SU-DHL-6 (cell line): ENCODE results near the gene CCDC82.

Source experiments
- EZH2phosphoT487 ChIP-seq: fragments of 200-600 bp; sonication (generic), shearing (Covaris generic); conservative IDR thresholded peaks from 2 replicates; pipeline ENCODE4 v1.6.1; 2018; ENCODE audit warnings: mild to moderate bottlenecking, antibody characterized with exemption, low read length, moderate library complexity, mixed read lengths
- TF ChIP-seq, protein P1 (sequence below): fragments of 200-600 bp; sonication (generic); IDR thresholded peaks from one replicate; pipeline ENCODE4 v1.5.1; 2017; ENCODE audit warnings: antibody characterized with exemption, mild to moderate bottlenecking, low read length, moderate library complexity; ENCODE audit not compliant: insufficient read depth, poor library complexity, severe bottlenecking

- TF ChIP-seq, protein P1, sequence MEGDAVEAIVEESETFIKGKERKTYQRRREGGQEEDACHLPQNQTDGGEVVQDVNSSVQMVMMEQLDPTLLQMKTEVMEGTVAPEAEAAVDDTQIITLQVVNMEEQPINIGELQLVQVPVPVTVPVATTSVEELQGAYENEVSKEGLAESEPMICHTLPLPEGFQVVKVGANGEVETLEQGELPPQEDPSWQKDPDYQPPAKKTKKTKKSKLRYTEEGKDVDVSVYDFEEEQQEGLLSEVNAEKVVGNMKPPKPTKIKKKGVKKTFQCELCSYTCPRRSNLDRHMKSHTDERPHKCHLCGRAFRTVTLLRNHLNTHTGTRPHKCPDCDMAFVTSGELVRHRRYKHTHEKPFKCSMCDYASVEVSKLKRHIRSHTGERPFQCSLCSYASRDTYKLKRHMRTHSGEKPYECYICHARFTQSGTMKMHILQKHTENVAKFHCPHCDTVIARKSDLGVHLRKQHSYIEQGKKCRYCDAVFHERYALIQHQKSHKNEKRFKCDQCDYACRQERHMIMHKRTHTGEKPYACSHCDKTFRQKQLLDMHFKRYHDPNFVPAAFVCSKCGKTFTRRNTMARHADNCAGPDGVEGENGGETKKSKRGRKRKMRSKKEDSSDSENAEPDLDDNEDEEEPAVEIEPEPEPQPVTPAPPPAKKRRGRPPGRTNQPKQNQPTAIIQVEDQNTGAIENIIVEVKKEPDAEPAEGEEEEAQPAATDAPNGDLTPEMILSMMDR, result no peak
- TF ChIP-seq EZH2phosphoT487, result no peak
These were observed 82.6 kb downstream of the CCDC82 start for GRCh38 chr11:96306933-96307775.
